Loucy (cell line): ENCODE data around the gene SUPT6H.

Source experiments
- H2AFZ ChIP-seq: fragments of 200-600 bp; sonication (generic); 2 replicates; pipeline ENCODE4 v1.6.0; 2016; ENCODE audit warnings: antibody characterized with exemption, mild to moderate bottlenecking, low read length, moderate library complexity
- H3F3A ChIP-seq: fragments of 200-600 bp; 2 replicates; pipeline ENCODE4 v1.6.0; 2016; ENCODE audit warnings: antibody characterized with exemption, low read depth, mild to moderate bottlenecking
- H3K27me3 ChIP-seq: fragments of 200-600 bp; sonication (generic); 2 replicates; pipeline ENCODE4 v1.6.1; 2014; ENCODE audit warnings: low read length, mild to moderate bottlenecking; ENCODE audit not compliant: insufficient read depth, poor library complexity, severe bottlenecking
- H3K36me3 ChIP-seq: fragments of 200-600 bp; sonication (generic); 2 replicates; pipeline ENCODE4 v1.6.1; 2016; ENCODE audit warnings: low read length; ENCODE audit not compliant: insufficient read depth
- H3K4me1 ChIP-seq: fragments of 200-600 bp; sonication (generic); 2 replicates; pipeline ENCODE4 v1.5.1; 2014; ENCODE audit warnings: low read length, mild to moderate bottlenecking; ENCODE audit not compliant: insufficient read depth, poor library complexity, severe bottlenecking
- H3K4me2 ChIP-seq: fragments of 200-600 bp; sonication (generic); 2 replicates; pipeline ENCODE4 v1.6.0; 2014; ENCODE audit warnings: antibody characterized with exemption, low read length, low read depth, mild to moderate bottlenecking; ENCODE audit not compliant: poor library complexity, severe bottlenecking
- H3K4me3 ChIP-seq: fragments of 200-600 bp; sonication (generic); 2 replicates; pipeline ENCODE4 v1.5.1; 2014; ENCODE audit warnings: low read length, mild to moderate bottlenecking, mixed read lengths; ENCODE audit not compliant: poor library complexity, severe bottlenecking
- H3K79me2 ChIP-seq: fragments of 200-600 bp; sonication (generic); 2 replicates; pipeline ENCODE4 v1.6.1; 2014; ENCODE audit warnings: low read length; ENCODE audit not compliant: insufficient read depth
- H3K9ac ChIP-seq: fragments of 200-600 bp; sonication (generic); 2 replicates; pipeline ENCODE4 v1.6.0; 2014; ENCODE audit warnings: mild to moderate bottlenecking, low read depth, low read length, moderate library complexity; ENCODE audit not compliant: poor library complexity, severe bottlenecking
- H3K9me2 ChIP-seq: fragments of 200-600 bp; sonication (generic); replicated peaks from 2 replicates; pipeline ENCODE4 v1.6.1; 2016; ENCODE audit warnings: low read depth, low read length, mixed read lengths
- H3K9me3 ChIP-seq: fragments of 200-600 bp; sonication (generic); 2 replicates; pipeline ENCODE4 v1.6.1; 2014; ENCODE audit warnings: mild to moderate bottlenecking, antibody characterized with exemption, low read length, low read depth; ENCODE audit not compliant: insufficient read depth
- H4K20me1 ChIP-seq: fragments of 200-600 bp; sonication (generic); 2 replicates; pipeline ENCODE4 v1.6.0; 2014; ENCODE audit warnings: antibody characterized with exemption, low read length, mild to moderate bottlenecking; ENCODE audit not compliant: insufficient read depth, poor library complexity, severe bottlenecking
- EZH2phosphoT487 ChIP-seq: fragments of 200-600 bp; IDR thresholded peaks from 2 replicates; pipeline ENCODE4 v1.6.1; 2018; ENCODE audit warnings: antibody characterized with exemption, mild to moderate bottlenecking, moderate library complexity, borderline replicate concordance
- TF ChIP-seq, protein P1 (sequence below): fragments of 200-600 bp; sonication (generic); conservative IDR thresholded peaks from 2 replicates; pipeline ENCODE4 v1.5.1; 2014; ENCODE audit warnings: mild to moderate bottlenecking, antibody characterized with exemption, low read length

The SUPT6H gene

DNA sequence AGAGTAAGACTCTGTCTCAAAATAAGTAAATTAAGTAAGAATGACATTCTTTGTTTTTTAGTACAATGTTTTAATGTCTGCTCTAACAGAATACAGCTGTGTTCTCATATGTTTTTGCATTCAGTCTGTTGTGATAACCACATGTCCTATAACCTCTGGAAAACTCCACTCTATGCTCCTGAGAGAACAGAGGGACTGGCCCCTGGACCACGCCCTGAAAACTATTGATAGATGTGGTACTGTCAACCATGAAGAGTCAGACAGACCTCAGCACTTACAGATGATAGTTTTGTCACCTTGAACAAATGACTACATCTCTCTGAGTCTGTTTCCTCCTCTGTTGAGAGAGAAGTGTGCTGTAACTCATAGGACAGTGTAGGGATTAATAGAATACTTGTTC lies 7.9 kb downstream of the SUPT6H start:
- Histone ChIP-seq H3K36me3 (peaks cover 41% of the 10 kb centered on the region), H3K4me3 (no peak overlapping the region), H3K9ac (no peak overlapping the region), H3F3A (no peaks in the 10 kb centered on the region), H3K9me3 (no peaks in the 10 kb centered on the region), H3K27me3 (no peaks in the 10 kb centered on the region), H2AFZ (no peak overlapping the region), H3K4me1 (peaks cover 12% of the 10 kb centered on the region), H3K9me2 (no peaks in the 10 kb centered on the region), H3K79me2 (peaks cover 42% of the 10 kb centered on the region), H4K20me1 (peaks cover 31% of the 10 kb centered on the region), H3K4me2 (no peak overlapping the region)
- TF ChIP-seq, protein P1, sequence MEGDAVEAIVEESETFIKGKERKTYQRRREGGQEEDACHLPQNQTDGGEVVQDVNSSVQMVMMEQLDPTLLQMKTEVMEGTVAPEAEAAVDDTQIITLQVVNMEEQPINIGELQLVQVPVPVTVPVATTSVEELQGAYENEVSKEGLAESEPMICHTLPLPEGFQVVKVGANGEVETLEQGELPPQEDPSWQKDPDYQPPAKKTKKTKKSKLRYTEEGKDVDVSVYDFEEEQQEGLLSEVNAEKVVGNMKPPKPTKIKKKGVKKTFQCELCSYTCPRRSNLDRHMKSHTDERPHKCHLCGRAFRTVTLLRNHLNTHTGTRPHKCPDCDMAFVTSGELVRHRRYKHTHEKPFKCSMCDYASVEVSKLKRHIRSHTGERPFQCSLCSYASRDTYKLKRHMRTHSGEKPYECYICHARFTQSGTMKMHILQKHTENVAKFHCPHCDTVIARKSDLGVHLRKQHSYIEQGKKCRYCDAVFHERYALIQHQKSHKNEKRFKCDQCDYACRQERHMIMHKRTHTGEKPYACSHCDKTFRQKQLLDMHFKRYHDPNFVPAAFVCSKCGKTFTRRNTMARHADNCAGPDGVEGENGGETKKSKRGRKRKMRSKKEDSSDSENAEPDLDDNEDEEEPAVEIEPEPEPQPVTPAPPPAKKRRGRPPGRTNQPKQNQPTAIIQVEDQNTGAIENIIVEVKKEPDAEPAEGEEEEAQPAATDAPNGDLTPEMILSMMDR, result no peak

DNA sequence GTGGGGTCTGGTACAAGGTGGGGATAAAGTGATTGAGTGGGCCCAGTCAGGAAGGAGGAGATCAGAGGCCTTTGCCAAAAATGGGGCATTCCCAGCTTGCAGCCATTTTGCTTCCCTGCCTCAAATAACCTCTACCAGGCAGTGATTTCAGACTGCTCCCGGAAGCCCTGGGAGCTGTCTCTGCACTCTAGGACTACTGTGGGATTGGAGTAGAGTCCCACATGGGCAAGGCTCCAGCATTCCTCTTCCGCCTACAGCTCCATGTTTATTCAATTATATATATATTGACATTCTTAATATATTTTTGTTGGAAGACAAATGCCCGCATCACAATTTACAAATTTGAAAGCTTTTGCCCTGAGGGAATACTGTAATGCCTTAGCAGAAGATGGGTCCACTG lies 13.5 kb downstream of the SUPT6H start:
- Histone ChIP-seq H3K4me1 (no peaks in the 10 kb centered on the region), H3F3A (no peaks in the 10 kb centered on the region), H3K27me3 (no peaks in the 10 kb centered on the region), H3K36me3 (peaks cover 83% of the 10 kb centered on the region), H4K20me1 (no peaks in the 10 kb centered on the region), H3K9me2 (no peaks in the 10 kb centered on the region), H3K4me3 (no peak overlapping the region), H3K4me2 (no peak overlapping the region), H3K9ac (no peak overlapping the region), H3K79me2 (no peaks in the 10 kb centered on the region), H2AFZ (no peak overlapping the region), H3K9me3 (no peaks in the 10 kb centered on the region)
- TF ChIP-seq, protein P1, result no peak
- TF ChIP-seq EZH2phosphoT487, result no peak

DNA sequence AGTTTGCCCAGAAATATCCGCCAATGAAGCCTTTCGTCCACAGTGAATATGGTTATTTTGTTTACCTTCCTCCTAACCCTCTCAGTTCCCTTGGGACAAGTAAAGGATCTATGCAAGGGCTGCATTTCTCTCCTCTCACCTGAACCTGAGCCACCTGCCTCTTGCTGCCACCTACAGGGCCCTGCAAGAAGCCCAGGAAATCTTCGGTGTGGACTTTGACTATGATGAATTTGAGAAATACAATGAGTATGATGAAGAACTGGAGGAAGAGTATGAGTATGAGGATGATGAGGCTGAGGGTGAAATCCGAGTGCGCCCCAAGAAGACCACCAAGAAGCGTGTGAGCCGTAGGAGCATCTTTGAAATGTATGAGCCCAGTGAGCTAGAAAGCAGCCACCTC lies 14.0 kb downstream of the SUPT6H start:
- Histone ChIP-seq H3K79me2 (no peaks in the 10 kb centered on the region), H3K4me2 (no peak overlapping the region), H3K9ac (no peak overlapping the region), H2AFZ (no peak overlapping the region), H3K9me3 (no peaks in the 10 kb centered on the region), H3F3A (no peaks in the 10 kb centered on the region), H3K27me3 (no peaks in the 10 kb centered on the region), H3K36me3 (peaks cover 83% of the 10 kb centered on the region), H3K9me2 (no peaks in the 10 kb centered on the region), H4K20me1 (no peaks in the 10 kb centered on the region), H3K4me1 (no peaks in the 10 kb centered on the region), H3K4me3 (no peak overlapping the region)
- TF ChIP-seq, protein P1, result peak; percentile 50
- no peak for TF ChIP-seq EZH2phosphoT487
